Measurements from ENCODE around the gene IGLL5.

Gene IGLL5

DNA sequence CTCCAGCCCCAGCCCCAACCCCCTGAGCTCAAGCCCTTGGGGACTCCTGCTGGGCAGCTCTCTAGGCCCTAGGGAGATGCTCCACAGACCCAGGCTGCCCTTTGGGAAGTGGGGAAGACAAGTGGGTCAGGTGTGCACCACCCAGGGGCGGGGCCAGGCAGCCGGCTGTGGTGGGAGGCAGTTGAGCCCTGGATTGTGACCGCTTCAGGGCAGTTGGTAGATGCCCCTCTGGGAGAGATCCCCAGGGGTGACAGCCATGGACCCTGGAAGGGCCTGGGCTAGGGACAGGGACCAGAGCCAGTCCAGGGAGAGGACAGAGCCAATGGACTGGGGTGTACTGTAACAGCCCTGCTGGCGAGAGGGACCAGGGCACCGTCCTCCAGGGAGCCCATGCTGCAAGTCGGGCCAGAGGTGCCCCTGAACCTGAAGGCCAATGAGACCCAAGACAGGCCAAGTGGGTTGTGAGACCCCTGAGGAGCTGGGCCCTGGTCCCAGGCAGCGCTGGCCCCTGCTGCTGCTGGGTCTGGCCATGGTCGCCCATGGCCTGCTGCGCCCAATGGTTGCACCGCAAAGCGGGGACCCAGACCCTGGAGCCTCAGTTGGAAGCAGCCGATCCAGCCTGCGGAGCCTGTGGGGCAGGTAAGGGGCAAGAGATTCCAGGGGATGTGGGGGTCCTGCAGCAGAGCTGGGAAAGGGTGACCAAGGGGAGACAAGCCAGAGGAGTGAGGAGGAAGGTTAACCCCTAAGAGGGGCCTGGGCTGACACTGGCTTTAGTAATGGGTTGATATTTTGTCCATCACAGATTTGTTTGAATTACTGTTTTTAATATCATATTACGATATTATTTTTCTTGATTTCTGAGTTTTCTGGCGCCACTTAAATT is at the start of gene IGLL5:
Gene IGLL5, plus strand, starts transcription at position 196 of the 883 bp plus-strand sequence. Its CDS starts 238 bp downstream, at position 434.
- DNase-seq, result no peak

DNA sequence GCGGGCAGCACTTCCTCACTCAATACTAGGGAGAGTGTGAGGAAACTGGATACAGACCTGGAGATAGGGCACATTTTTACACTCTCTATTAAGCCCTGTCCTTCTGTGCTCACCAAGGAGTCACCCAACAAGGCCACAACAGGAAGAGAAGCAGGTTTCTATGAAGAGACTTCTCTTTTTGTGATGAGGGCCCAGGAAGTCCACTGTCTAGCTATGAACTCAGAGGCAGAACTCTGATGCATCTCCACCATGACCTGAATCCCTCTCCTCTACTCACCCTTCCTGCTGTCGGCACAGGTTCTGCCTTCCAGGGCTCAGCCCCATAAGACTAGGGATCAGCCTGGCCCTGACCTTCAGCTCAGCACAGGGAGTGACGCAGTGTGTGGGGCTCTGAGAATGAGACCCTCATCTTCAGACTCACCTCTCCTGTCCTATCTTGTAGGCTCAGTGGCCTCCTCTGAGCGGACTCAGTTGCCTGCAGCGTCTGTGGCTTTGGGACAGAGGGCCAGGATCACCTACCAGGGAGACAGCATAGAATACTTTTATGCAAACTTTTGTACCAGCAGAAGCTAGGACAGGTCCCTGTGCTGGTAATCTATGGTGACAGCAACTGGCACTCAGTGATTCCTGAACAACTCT is 49.3 kb upstream of the IGLL5 start:
- DNase-seq, result no peak

DNA sequence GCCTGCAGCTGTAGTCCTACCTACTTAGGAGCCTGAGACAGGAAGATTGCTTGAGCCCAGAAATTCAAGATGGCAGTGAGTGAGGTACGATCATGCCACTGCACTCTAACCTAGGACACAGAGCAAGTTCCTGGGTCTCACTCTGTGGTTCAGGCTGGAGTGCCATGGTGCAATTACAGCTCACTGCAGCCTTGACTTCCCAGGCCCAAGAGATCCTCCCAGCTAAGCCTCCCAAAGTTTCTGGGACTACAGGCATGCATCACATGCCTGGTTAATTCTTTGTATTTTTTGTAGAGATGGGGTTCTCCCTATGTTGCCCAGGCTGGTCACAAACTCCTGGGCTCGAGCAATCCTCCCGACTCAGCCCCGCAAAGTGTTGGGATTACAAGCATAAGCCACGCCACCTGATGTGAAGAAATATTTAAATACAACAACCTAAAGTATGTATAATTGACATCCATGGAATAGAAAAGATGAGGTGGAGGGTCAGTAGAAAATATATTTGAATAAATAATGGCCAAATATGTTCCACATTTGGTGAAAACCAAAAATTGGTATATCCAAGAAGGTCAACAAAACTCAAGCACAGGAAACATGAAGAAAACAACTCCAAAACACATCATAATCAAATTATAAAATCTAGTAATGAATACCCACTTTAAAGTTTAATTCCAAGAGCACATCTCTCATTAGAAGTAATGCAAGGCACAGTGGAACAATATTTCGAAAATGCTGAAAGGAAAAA is 47.9 kb upstream of the IGLL5 start:
- DNase-seq, result no peak

DNA sequence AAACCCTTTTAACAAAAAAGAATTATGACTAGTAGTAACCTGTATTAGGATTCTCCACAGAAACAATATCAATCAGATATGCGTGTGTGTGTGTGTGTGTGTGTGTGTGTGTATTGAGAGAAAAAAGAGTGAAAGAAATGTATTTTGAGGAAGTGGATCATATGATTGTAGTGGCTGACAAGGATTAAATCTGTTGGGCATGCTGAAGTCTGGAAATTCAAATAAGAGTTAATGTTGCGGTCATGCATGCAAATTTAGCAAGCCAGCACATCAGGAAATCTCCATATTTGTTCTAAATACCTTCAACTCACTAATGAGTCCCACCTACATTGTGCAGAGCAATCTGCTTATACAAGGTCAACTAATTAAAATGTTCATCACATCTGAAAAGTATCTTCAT is 46.8 kb upstream of the IGLL5 start:
- no peak for DNase-seq

DNA sequence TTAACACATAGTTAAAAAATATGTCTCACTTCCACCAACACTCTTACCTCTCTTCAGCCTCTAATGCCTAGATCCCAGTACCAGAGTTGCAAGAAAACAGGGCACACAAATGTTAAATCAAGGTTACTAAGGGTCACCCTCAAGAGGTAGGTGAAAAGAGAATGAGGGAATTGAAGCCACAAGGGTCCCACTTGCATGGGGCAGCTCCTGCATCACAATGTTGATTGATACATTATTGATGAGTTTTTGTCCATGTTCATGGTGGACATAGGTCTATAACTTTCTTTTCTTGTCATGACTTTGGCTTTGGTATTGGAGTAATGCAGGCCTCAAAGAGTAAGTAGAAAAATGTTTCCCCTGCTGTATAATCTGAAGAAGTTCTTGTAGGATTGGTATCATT is 46.0 kb upstream of the IGLL5 start:
- DNase-seq, result no peak

DNA sequence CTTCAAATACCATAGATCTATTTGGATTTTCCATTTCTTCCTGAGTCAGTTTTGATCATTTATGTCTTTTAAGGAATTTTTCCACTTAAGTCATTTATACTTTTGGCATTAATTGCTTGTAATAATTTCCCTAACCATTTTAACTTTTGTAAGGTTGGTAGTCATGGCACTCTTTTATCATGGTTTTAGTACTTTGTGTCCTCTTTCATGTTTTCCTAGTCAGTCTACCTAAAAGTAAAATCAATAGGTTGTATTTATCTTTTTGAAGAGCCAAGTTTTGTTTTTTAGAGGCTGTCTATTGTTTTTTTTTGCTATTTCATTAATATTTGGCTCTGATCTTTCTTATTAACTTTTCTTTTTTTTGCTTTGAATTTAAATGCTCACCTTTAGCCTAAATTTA is 45.5 kb upstream of the IGLL5 start:
- DNase-seq, result no peak

DNA sequence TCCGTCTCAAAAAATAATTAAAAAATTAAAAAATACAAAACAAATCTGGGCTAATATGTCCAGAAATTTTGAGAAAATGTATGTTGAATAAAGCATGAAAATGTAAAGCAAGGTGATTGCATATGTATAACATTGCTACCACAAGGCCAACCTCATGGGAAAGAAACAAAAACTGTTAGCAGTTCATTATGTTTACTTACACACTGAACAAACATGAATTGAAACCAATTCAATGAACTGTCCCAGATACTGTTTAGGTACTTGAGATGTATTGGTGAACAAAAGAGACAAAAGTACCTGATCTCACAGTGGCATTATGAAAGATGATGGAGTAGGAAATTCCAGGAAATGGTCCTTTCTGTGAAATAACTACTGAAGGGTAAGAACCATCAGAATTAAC is 43.8 kb upstream of the IGLL5 start:
- DNase-seq, result no peak

DNA sequence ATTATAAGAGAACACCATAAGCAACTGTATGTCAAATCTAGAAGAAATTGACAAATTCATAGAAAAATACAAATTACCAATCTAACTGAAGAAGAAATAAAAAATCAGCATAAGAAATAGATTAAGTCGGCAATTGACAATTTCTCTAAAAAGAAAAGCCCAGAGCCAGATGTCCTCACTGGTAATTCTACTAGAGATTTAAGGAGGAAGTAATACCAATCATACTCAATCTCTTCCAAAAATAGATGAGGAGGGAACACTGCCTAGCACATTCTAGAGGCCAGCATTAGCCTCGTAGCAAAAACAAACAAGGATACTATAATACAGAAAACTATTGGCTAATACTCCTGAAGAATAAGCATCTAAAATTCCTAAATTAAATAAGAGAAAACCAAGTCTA is 40.4 kb upstream of the IGLL5 start:
- no peak for DNase-seq

DNA sequence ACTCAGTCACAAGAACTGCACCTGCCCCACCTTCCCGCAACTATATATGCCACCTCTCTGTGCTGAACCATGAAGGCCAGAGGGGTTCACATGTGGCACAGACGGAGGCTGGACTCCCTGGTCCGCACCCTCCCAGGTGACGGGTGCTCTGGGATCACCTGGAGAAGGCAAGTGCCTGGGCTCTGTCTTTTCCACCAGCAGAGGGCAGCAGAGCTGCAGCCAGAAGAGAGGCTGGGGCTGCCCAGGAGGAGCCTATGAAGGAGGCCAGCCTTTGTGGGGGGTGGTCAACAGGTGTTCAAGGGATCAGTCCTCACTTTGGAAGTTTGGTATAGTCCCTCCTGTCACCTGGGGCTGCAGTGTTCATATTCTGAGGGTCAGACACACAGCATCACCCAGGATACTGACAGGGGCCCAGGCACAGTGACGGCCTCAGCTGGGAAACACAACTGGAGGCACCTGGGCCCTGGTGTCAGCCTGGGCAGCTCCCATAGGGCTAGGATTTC is 39.2 kb upstream of the IGLL5 start:
- peak; percentile 75 for DNase-seq

DNA sequence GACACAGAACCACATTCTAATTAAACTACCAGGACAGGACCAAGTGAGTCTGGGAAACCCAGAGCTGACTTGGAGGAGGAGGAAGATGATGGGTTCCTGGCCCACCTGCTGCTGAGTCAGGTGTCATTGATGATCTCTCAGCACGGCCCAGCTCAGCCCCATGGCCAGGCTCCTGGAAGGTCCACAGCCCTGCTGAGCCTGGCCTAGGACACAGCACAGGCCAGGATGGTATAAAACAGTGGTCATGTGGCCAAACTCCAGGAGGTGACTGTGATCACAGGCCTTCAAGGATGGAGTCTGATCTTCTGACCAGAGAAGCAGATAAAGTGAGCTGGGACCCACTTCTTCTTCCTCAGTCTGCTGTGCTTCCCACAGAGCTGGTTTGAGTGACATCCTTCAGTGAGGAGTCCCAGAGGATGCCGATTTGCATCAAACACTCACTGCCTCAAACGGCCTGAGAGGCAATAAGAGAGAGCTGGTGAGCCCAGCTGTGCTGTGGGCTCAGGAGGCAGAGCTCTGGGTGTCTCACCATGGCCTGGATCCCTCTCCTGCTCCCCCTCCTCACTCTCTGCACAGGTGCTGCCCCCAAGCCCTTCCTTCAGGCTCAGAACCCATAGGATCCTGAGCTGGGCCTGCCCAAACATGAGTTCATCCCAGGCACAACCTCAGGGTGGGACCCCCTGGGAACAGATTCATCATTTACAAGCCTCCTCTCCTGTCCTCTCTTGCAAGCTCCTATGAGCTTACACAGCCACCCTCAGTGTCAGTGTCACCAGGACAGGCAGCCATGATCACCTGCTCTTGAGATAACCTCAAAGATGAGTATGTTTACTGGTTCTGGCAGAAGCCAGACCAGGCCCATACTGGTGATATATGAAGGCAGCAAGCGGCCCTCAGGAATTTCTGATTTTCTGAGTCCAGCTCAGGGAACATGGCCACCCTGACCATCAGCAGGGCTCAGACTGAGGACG is 37.7 kb upstream of the IGLL5 start:
- no peak for DNase-seq

DNA sequence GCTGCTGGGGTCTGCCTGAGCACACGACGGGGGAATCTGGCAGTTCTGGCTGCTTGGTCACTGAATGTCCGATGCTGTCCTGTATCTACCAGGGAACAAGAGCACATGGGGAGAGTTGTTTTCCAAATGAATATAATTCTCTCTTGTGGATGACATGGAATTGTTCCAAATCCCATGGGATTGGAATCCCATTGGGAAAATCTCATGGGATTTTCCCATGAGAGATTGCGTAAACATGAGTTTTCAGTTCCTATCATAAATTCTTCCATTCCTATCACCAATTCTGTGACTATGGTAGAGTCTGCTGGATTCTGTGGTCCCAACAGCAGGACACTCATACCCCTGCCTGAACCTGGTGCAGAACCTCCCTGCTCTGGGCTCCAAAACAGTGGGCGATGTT is 35.6 kb upstream of the IGLL5 start:
- DNase-seq, result no peak

DNA sequence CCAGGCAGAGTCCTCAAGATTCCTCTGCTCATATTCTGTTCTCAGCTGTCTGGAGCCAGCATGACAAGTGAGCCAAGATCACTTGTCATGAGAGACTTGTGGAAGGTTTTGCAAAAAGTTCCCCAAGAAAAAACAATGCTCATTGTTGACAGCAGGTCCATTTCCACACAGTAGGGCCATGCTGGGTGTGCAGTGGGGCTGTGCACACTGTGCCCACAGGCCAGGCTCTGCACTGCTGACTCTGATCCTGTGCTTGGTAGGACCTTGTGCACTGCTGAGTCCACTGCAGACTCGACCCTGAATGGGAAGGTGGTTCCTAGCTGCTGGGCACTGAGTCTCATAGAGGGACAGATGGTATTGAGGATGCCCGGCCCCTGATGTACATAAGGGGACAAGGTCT is 33.9 kb upstream of the IGLL5 start:
- no peak for DNase-seq

DNA sequence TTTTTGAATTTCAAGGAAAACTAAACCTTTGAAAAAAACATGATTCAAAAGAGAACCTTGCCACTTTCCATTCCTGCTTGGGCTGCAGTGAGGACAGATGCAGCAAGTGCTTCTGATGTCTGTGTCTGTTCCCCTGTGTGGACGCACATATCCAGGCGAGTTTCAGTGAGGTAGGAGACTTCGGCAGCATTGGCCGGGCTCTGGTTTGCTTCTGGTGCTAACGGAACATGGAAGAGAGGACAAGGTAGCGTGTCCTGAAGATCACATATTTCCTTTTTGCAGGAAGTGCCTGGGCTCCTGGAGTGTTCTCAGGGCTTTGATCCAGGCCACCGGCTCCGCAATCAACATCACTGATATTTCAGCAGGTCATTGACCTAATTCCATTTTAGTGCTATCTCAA is 33.1 kb upstream of the IGLL5 start:
- DNase-seq, result no peak

DNA sequence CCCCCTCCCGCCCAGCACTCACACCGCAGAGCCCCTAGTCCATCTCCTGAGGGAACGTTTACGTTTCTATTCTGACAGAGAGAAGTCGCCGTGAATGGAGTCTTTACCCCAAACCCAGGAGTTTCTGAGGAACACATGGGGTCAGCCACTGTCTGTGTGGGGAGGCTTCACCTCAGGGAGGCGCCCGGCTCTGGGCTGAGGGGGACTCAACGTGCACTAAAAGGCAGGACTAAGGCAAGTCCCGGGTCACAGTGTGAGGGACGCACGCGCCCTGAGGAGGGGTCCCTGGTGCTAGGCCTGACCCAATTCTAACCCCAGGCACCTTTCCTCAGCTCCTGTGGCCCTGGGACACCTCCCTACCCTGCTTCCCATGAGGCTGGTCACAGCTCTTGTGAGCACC is 32.5 kb upstream of the IGLL5 start:
- no peak for DNase-seq

DNA sequence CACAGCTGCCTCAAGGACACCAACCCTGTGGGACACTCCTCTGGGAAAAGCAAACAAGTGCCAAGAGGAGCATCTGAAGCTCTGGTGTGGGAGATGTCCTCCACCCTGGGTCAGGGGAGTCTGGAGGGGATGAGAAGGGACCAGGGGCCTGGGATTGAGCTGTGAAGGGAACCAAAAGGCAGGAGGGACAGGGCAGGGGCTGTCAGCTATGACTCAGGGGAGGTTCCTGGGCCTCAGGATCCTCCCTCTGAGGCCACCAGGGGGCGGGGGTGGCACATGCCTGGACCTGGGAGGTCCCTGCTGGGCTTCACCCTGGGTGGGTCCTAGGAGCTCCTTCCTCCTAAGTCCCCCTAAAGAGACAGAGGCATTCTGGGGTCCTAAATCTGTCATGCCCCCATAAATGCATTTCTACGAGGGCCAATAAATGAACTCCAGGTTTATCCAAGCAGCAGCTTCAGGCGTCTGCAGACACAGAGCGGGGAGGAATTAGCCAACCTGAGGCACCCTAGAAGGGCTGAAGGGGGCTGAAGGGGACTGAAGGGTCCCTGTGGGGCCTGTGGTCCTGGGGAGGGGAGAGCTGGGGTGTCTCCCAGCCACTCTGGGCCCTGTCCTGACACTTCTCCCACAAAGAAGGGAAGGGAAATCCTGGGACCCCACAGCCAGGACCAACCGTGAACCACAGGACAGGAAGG is 31.9 kb upstream of the IGLL5 start:
- DNase-seq, result peak; percentile 46

DNA sequence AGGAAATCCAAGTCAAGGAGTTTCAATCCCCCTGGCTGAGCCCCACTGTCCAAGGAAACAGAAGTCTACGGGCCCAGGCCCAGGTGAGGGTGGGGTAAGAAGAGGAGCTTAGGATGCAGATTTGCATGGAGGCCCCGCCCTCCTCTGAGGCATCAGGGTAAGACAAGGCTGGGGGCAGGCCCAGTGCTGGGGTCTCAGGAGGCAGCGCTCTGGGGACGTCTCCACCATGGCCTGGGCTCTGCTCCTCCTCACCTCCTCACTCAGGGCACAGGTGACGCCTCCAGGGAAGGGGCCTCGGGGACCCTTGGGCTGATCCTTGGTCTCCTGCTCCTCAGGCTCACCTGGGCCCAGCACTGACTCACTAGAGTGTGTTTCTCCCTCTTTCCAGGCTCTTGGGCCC is 31.3 kb upstream of the IGLL5 start:
- no peak for DNase-seq

DNA sequence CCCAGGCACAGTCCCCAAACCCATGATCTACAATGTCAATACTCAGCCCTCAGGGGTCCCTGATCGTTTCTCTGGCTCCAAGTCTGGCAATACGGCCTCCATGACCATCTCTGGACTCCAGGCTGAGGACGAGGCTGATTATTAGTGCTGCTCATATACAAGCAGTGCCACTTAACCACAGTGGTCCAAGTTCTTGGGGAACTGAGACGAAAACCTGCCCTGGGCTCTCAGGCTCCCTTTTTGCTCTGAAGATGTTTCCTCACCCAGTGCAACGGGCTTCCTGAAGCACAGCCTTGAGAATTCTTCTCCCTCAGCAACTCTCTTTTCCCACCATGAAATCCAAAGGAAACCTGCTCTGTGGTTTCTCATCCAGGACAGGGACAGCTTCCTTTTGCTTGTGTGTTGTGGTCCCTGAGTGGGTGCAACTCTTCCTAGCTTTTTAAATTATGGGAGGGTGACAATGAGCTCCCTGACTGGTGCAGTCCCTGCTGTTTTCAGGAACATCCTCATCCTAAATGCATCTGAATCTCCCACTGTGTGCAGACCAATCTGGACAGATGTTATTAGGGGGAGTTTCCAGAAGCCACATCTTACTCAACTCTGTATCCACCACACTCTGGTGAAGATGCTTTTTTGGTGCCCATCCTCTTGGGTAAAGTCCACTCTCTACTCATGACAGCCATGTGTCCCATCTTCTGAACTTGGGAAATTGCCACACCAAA is 30.6 kb upstream of the IGLL5 start:
- no peak for DNase-seq

DNA sequence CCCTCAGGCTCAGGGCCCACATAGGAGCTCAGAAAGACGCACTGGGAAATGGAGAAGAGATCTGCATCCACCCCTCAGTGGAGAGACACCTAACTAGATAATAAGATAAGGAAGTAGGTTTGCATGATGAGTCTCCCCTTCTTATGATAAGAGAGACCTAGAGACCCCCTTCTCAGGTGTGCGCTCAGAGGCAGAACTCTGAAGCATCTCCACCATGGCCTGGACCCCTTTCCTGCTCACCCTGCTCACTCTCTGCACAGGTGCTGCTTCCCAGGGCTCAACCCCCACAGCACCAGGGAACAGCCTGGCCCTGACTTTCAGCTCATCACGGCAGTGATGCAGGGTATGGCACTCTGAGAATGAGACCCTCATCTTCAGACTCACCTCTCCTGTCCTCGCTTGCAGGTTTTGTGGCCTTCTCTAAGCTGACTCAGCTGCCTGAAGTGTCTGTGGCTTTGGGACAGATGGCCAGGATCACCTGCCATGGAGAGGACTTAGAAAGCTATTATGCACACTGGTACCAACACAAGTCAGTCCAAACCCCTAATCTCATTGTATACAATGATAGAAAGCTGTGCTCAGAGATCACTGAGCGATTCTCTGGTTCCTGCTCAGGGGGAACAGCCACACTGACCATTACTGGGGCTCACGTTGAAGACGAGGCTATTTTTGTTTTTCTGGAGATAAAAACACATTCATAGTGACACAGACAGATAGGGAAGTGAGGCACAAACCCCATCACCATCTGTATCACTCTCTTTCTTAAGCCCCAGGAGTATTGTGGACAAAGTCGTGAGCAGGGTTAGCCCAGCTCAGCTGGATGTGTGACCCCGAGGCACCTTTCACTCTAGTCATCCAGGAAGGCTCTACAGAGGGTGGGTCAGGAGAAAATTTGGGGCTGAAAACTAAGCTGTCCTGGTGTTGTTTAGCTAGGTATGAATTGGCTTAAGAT is 29.7 kb upstream of the IGLL5 start:
- no peak for DNase-seq

DNA sequence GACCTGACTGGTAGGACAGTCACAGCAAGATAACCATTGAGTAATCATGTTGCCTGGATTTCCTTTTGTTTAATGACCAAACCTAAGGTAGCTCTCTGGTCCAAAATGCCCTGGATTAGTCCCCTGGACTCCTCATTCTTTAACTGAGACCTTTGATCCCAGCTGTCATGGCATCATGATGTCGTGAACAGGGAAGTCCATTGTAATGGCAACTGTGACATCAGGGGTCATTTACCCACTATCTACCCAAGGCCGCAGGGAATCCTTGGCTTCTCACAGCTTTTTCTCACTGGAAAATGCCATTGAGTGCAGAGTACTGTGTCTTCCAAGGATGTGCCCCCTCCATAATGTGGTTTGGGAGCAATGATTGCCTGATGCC is 29.1 kb upstream of the IGLL5 start:
- no peak for DNase-seq

DNA sequence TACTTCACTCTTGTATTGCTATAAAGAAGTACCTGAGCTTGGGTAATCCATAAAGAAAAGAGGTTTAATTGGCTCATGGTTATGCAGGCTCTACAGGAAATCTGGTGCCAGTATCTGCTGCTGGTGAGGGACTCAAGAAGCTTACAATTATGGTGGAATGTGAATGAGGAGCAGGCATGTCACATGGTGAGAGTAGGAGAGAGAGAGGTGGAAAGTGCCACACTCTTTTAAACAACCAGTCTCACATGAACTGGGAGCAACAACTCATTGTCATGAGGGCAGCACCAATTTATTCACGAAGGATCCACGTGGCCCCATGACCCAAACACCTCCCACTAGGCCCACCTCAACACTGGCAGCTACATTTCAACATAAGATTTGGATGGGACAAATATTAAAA is 24.6 kb upstream of the IGLL5 start:
- no peak for DNase-seq

Data from CD4-positive, alpha-beta T cell treated with Interleukin-21 for 1 hour (primary cell).